Testis (tissue), 3 donors: ENCODE data around the gene NGRN. TPM values are rescaled to one million over a fixed set of nuclear protein-coding genes. Genes with fewer than 3 reads are reported as not detected.
A peak's percentile ranks its signal among the peaks of the same experiment; 100 is the strongest.
"Not testable (repeated sequence)": the region's sequence is repeated elsewhere in the genome, so short reads cannot be mapped to it uniquely, and the experiment has no call there.

Source experiments
- DNase-seq: peaks from one replicate; pipeline ENCODE4 v3.0.0-alpha.2; 2019
- H3K27ac ChIP-seq, 2 donors: fragments of 200-600 bp; sonication (generic); one replicate each; pipeline ENCODE4 v1.5.1; 2019
- H3K27me3 ChIP-seq: fragments of 200-600 bp; sonication (generic); one replicate; pipeline ENCODE4 v1.5.1; 2019
- H3K36me3 ChIP-seq: fragments of 200-600 bp; sonication (generic); one replicate; pipeline ENCODE4 v1.5.1; 2017; ENCODE audit warnings: low read depth; ENCODE audit errors: missing control alignments
- H3K4me1 ChIP-seq: fragments of 200-600 bp; sonication (generic); one replicate; pipeline ENCODE4 v1.5.1; 2019
- H3K4me3 ChIP-seq, 2 donors: fragments of 200-600 bp; sonication (generic); one replicate each; pipeline ENCODE4 v1.5.1; 2017 to 2019
- H3K9me3 ChIP-seq: fragments of 200-600 bp; sonication (generic); one replicate; pipeline ENCODE4 v1.5.1; 2017
- POLR2A ChIP-seq: fragments of 450-650 bp; IDR thresholded peaks from one replicate; pipeline ENCODE4 v1.6.1; 2017; ENCODE audit warnings: antibody characterized with exemption, mild to moderate bottlenecking, moderate library complexity
- WGBS, 2 donors: methylation state at CpG; one replicate each; pipeline ENCODE4 v1.1.5; 2018; 5-methylcytosine and 5-hydroxymethylcytosine counted together
- intact Hi-C: fragments of 100-400 bp; cut with DNase I; formaldehyde crosslinking; loops from one replicate; pipeline ENCODE4 v1.15.1; 2023; ENCODE audit warnings: low total_unique reads
- polyA plus RNA-seq: library from polyadenylated mRNA; stranded (reverse); fragments of 350-450 nt; fragmentation: Illumina TruSeq; extraction: RNeasy Lipid Tissue Mini Kit (QIAGEN cat#74804); gene quantifications from one replicate; pipeline ENCODE4 v1.2.3, GENCODE V29; 2014; ENCODE audit warnings: low read depth, low replicate concordance; ENCODE audit not compliant: insufficient read depth
- total RNA-seq, 2 donors: library from RNA; depleted of rRNA; stranded (reverse); fragments of >200 nt; gene quantifications; one replicate each; pipeline ENCODE4 v1.2.3, GENCODE V29; 2016
- TF ChIP-seq, protein P1 (sequence below), 3 experiments: fragments of 450-650 bp in 2 of 3; fragments of 200-600 bp in 1 of 3; sonication (generic) in 1 of 3; IDR thresholded peaks; one replicate each; pipeline ENCODE4 v1.5.1; 2016 to 2019; ENCODE audit warnings: antibody characterized with exemption in 3 of 3, mild to moderate bottlenecking in 2 of 3, moderate library complexity in 1 of 3

The NGRN gene
- total and polyA plus RNA-seq, 3 donors from 2014 or later: 82.9 to 95.6 (median 86.1) TPM

DNA sequence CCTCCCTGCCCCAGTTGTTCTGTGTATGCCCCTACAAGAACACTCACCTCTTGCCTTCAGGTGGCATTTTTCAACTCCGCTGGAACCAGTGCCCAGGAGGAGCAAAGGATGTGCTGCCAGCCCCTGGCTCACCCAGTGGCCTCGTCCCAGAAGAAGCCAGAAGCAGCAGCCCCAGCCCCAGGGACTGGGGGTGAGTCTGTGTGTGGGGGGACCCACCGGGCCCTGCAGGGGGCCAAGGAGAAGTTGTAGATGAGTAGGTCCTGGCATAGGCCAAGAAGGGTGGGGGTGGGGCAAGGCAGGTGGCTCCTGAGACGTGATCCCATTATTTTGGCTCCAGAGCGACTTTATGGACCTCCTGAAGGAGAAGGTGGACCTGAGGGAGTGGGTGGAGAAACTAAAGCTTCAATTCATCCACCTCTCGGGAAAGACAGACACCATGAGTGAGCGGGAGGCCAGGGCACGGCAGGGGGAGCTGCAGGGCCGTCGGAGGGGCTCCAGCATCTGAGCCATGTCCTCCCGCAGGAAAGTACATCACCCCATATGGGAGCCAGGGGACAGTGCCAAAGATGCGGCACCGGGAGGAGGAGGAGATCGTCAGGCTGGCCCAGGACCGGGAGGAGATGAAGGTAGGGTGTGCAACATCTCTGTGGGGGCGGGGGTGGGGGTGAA is 29.3 kb downstream of the NGRN start:
- Histone ChIP-seq H3K4me3 (no peak overlapping the region), H3K9me3 (no peaks in the 10 kb centered on the region), H3K36me3 (no peaks in the 10 kb centered on the region), H3K4me1 (no peaks in the 10 kb centered on the region), H3K27ac (no peak overlapping the region), H3K27me3 (no peaks in the 10 kb centered on the region)
- TF ChIP-seq POLR2A: no peak
- TF ChIP-seq, protein P1, sequence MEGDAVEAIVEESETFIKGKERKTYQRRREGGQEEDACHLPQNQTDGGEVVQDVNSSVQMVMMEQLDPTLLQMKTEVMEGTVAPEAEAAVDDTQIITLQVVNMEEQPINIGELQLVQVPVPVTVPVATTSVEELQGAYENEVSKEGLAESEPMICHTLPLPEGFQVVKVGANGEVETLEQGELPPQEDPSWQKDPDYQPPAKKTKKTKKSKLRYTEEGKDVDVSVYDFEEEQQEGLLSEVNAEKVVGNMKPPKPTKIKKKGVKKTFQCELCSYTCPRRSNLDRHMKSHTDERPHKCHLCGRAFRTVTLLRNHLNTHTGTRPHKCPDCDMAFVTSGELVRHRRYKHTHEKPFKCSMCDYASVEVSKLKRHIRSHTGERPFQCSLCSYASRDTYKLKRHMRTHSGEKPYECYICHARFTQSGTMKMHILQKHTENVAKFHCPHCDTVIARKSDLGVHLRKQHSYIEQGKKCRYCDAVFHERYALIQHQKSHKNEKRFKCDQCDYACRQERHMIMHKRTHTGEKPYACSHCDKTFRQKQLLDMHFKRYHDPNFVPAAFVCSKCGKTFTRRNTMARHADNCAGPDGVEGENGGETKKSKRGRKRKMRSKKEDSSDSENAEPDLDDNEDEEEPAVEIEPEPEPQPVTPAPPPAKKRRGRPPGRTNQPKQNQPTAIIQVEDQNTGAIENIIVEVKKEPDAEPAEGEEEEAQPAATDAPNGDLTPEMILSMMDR (IDR thresholded peaks at IDR 0.05): no peak
- WGBS, 2 donors: 59 to 65% methylated on average over 16 of the region's 16 CpGs
- DNase-seq: no peak
- intact Hi-C loops: no loop called here

DNA sequence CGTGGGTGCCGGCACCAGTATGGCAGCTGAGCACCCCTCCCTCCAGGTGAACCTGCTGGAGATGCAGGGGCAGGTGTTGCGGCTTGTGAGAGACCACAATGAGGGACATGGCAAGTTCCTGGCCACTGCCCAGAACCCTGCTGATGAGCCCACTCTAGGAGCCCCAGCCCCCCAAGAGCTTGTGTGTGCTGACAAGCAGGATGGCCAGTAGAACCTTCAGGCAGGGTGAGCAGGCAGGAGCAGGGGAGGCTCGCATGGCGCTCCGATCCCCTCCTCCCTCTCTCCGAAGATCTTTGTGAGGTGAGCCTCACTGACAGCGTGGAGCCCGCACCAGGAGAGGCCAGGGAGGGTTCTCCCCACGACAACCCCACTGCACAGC is 29.8 kb downstream of the NGRN start:
- Histone ChIP-seq H3K4me1 (no peaks in the 10 kb centered on the region), H3K27me3 (no peaks in the 10 kb centered on the region), H3K9me3 (no peaks in the 10 kb centered on the region), H3K27ac (no peak overlapping the region), H3K4me3 (no peak overlapping the region), H3K36me3 (no peaks in the 10 kb centered on the region)
- 68 to 76% methylated on average over 5 to 10 of the region's 10 CpGs for WGBS, 2 donors
- TF ChIP-seq, protein P1 (IDR thresholded peaks at IDR 0.05): no peak
- no peak for TF ChIP-seq POLR2A
- no peak for DNase-seq
- intact Hi-C loops: no loop called here

DNA sequence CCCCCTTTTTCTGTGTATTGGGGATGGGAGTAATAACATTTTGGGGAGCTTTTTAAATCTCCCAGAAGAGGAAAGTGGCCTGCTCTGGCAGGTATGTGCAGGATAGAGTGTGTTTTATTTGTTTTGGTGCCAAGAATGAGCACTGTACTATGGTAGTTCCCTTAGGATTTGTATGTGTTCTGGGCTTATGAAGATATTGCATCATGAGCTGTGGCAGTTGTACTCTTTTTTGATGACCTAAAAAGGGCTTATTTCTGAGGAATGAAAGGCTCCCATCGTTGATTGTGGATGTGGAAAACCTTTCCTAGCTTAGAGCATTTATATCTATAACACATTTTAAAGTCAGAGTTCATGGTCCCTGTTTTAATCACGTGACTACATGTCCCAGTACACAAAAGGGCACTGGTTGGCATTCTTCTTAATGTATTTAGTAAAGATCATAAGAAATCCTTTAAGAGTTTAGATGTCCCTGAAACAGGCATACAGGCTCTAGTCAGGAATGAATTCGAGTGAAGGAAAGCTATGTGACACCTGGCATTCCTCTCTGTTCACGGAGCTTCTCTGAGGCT is 30.9 kb downstream of the NGRN start:
- H3K36me3 ChIP-seq, H3K4me3 ChIP-seq, H3K27me3 ChIP-seq, DNase-seq, H3K4me1 ChIP-seq, intact Hi-C loops, H3K9me3 ChIP-seq, H3K27ac ChIP-seq: not testable (repeated sequence)
- 76 to 86% methylated on average over 4 of the region's 4 CpGs for WGBS, 2 donors

DNA sequence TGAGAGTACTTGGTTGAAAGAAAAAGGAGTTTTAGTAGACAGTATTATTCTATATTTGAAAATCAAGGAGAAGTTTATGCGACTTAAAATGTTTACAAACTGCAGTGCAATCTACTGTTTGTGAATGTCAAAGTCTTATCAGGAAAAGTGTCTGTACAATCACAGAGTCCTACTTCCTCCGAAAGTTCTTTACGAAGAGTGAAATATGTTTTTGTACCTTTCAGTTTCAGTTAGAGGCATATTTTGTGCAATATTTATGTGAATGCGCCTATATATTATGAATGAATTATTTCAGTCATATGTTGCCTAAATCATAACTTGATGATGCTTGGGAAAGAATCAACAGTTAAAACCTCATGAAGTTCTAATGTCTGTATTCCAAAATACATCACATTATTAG is 31.5 kb downstream of the NGRN start:
- no peaks in the 10 kb centered on the region for H3K4me1 ChIP-seq
- no peak overlapping the region for H3K27ac ChIP-seq
- no peak for DNase-seq
- H3K36me3 ChIP-seq: no peaks in the 10 kb centered on the region
- H3K9me3 ChIP-seq: no peaks in the 10 kb centered on the region
- intact Hi-C loops: no loop called here
- no peaks in the 10 kb centered on the region for H3K27me3 ChIP-seq
- TF ChIP-seq, protein P1 (IDR thresholded peaks at IDR 0.05): no peak
- no peak for TF ChIP-seq POLR2A
- 92 to 93% methylated on average over 4 of the region's 4 CpGs for WGBS, 2 donors
- H3K4me3 ChIP-seq: no peak overlapping the region

DNA sequence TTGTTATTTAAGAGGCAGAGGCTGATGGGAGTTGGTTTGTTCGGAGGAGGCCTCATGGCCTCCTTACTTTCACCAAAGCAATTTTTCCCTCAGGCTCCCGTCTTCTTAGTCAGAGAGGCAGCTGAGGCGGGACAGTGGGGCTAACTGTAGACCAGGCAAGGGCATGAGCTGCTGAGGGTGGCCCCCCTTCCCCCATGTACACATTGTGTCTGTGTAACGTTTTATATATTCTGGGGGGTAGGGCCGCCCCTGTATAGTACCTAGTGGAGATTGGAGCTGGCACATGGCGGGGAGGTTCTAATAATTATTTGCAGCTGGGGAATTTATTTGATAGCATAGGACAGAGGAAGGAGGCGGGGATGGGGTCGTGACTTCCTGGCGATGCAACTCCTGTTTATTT is 35.1 kb downstream of the NGRN start:
- no peaks in the 10 kb centered on the region for H3K4me1 ChIP-seq
- H3K9me3 ChIP-seq: no peaks in the 10 kb centered on the region
- H3K27ac ChIP-seq: no peak overlapping the region
- intact Hi-C loops: no loop called here
- no peaks in the 10 kb centered on the region for H3K27me3 ChIP-seq
- WGBS, 2 donors: 66 to 67% methylated on average over 9 of the region's 9 CpGs
- TF ChIP-seq POLR2A: no peak
- TF ChIP-seq, protein P1 (IDR thresholded peaks at IDR 0.05): no peak
- DNase-seq: no peak
- peak overlapping the region in 1 of 2 donors; percentile 32 for H3K4me3 ChIP-seq
- no peaks in the 10 kb centered on the region for H3K36me3 ChIP-seq
